ENCODE results near the gene ZNF839. TPM values are rescaled to one million over a fixed set of nuclear protein-coding genes. Genes with fewer than 3 reads are reported as not detected.

The ZNF839 gene
- polyA plus RNA-seq, 1 experiment, result 7.1 TPM

- no peaks in the 10 kb centered on the region for H3K9me3 ChIP-seq (ENCODE audit: control insufficient read depth, insufficient read depth, low read length)
- CTCF ChIA-PET, result no interaction called here
- H3K27ac ChIP-seq (ENCODE audit: low read depth, low read length), result no peak overlapping the region
- no peak for TF ChIP-seq CTCF (IDR thresholded peaks at IDR 0.05; ENCODE audit: low read depth, low read length)
- no peak overlapping the region for H3K4me3 ChIP-seq (ENCODE audit: low read depth, low read length)
- POLR2A ChIA-PET, result no interaction called here
- DNase-seq (ENCODE audit: low read depth, low spot score), result no peak
- H3K27me3 ChIP-seq (ENCODE audit: control insufficient read depth, insufficient read depth, low read length), result no peaks in the 10 kb centered on the region
These were observed 59.3 kb downstream of the ZNF839 start for GRCh38 chr14:102378830-102379229.

- TF ChIP-seq CTCF (IDR thresholded peaks at IDR 0.05; ENCODE audit: low read depth, low read length), result no peak
- CTCF ChIA-PET, result no interaction called here
- POLR2A ChIA-PET, result interaction anchor here (0.7 kb wide), 1 partner anchor 32 kb away, joined by 4 read pairs; no protein-coding TSS in a partner anchor
- Histone ChIP-seq H3K27ac (ENCODE audit: low read depth, low read length) (no peak overlapping the region), H3K4me3 (ENCODE audit: low read depth, low read length) (no peak overlapping the region), H3K27me3 (ENCODE audit: control insufficient read depth, insufficient read depth, low read length) (no peaks in the 10 kb centered on the region), H3K9me3 (ENCODE audit: control insufficient read depth, insufficient read depth, low read length) (no peaks in the 10 kb centered on the region)
- DNase-seq (ENCODE audit: low read depth, low spot score), result no peak
These were observed 67.5 kb downstream of the ZNF839 start for GRCh38 chr14:102387086-102387485.

- TF ChIP-seq CTCF (IDR thresholded peaks at IDR 0.05; ENCODE audit: low read depth, low read length), result no peak
- POLR2A ChIA-PET, result no interaction called here
- no peaks in the 10 kb centered on the region for H3K9me3 ChIP-seq (ENCODE audit: control insufficient read depth, insufficient read depth, low read length)
- no peak overlapping the region for H3K27ac ChIP-seq (ENCODE audit: low read depth, low read length)
- CTCF ChIA-PET, result interaction anchor here (2.2 kb wide), 1 partner anchor 49 kb away, joined by 7 read pairs; no protein-coding TSS in a partner anchor
- H3K4me3 ChIP-seq (ENCODE audit: low read depth, low read length), result no peak overlapping the region
- no peaks in the 10 kb centered on the region for H3K27me3 ChIP-seq (ENCODE audit: control insufficient read depth, insufficient read depth, low read length)
- DNase-seq (ENCODE audit: low read depth, low spot score), result no peak
These were observed 69.7 kb downstream of the ZNF839 start for GRCh38 chr14:102389246-102389645.

- Histone ChIP-seq H3K9me3 (ENCODE audit: control insufficient read depth, insufficient read depth, low read length) (no peaks in the 10 kb centered on the region), H3K27me3 (ENCODE audit: control insufficient read depth, insufficient read depth, low read length) (no peaks in the 10 kb centered on the region), H3K4me3 (ENCODE audit: low read depth, low read length) (no peak overlapping the region), H3K27ac (ENCODE audit: low read depth, low read length) (no peak overlapping the region)
- DNase-seq (ENCODE audit: low read depth, low spot score), result no peak
- TF ChIP-seq CTCF (IDR thresholded peaks at IDR 0.05; ENCODE audit: low read depth, low read length), result no peak
- ChIA-PET CTCF (interaction anchor here (1.3 to 2.2 kb wide), 2 partner anchors 48 to 134 kb away, joined by 4 to 7 read pairs; no protein-coding TSS in a partner anchor), POLR2A (interaction anchor here (0.8 kb wide), 1 partner anchor 683 kb away, joined by 4 read pairs; no protein-coding TSS in a partner anchor)
These were observed 70.7 kb downstream of the ZNF839 start for GRCh38 chr14:102390064-102390855.

Other genes starting within 250 kb of the ZNF839 start
- 543 and 822 TPM in 2 replicates for gene HSP90AA1, start 232.7 kb upstream of the ZNF839 start, polyA plus RNA-seq (2011; rRNA removed)
- 14.2 and 16.6 TPM in 2 replicates for gene WDR20, start 179.8 kb upstream of the ZNF839 start, polyA plus RNA-seq (2011; rRNA removed)
- 12.6 and 14.8 TPM in 2 replicates for gene MOK, start 14.6 kb upstream of the ZNF839 start, polyA plus RNA-seq (2011; rRNA removed)
- gene CINP, start 43.1 kb downstream of the ZNF839 start, polyA plus RNA-seq (2011; rRNA removed), result 50.8 and 58.5 TPM in 2 replicates
- 12.4 and 14.6 TPM in 2 replicates for gene TECPR2, start 43.2 kb downstream of the ZNF839 start, polyA plus RNA-seq (2011; rRNA removed)
- gene ANKRD9, start 190.0 kb downstream of the ZNF839 start, polyA plus RNA-seq (2011; rRNA removed), result 4.0 and 5.8 TPM in 2 replicates

All from AG04450 (cell line).